Mucosa of gallbladder (tissue), 1 donor: ENCODE data around the gene PARVB. TPM values are rescaled to one million over a fixed set of nuclear protein-coding genes. Genes with fewer than 3 reads are reported as not detected.

ENCODE experiments used
- DNase-seq: peaks from one replicate; pipeline ENCODE4 v3.0.0-alpha.2; 2020; ENCODE audit warnings: low spot score
- total RNA-seq: library from RNA; stranded (reverse); gene quantifications from one replicate; pipeline ENCODE4 v1.2.1, GENCODE V29; 2021
- donor health status: DM: no; HTN: no; CAD: no.

The PARVB gene
- total RNA-seq, 1 donor from 2014 or later = 16.5 TPM

GRCh38 chr22:44182588-44183286, 158.6 kb downstream of the PARVB start:
- peak; percentile 32 for DNase-seq

DNA sequence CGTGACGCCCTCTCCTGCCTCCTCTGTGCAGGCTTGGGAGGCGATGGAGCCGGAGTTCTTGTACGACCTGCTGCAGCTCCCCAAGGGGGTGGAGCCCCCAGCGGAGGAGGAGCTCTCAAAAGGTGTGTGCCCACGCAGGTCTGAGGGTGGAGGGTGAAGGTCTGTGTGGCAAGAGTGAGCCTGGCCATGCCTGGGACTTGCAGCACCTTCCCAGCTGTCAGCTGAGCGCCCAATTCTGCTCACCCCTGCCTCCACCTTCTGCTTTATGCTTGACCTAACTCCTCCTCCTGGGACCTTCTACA, 159.1 kb downstream of the PARVB start:
- no peak for DNase-seq

GRCh38 chr22:44184006-44184405, 159.9 kb downstream of the PARVB start:
- DNase-seq = no peak

GRCh38 chr22:44185237-44186120, 161.4 kb downstream of the PARVB start:
- DNase-seq = no peak

- no peak for DNase-seq
Measured at GRCh38 chr22:44186121-44186510, 162.0 kb downstream of the PARVB start.

GRCh38 chr22:44186737-44187136, 162.6 kb downstream of the PARVB start:
- no peak for DNase-seq

- no peak for DNase-seq
Measured at GRCh38 chr22:44187652-44188230, 163.6 kb downstream of the PARVB start.

GRCh38 chr22:44188316-44188715, 164.2 kb downstream of the PARVB start:
- DNase-seq = no peak

DNA sequence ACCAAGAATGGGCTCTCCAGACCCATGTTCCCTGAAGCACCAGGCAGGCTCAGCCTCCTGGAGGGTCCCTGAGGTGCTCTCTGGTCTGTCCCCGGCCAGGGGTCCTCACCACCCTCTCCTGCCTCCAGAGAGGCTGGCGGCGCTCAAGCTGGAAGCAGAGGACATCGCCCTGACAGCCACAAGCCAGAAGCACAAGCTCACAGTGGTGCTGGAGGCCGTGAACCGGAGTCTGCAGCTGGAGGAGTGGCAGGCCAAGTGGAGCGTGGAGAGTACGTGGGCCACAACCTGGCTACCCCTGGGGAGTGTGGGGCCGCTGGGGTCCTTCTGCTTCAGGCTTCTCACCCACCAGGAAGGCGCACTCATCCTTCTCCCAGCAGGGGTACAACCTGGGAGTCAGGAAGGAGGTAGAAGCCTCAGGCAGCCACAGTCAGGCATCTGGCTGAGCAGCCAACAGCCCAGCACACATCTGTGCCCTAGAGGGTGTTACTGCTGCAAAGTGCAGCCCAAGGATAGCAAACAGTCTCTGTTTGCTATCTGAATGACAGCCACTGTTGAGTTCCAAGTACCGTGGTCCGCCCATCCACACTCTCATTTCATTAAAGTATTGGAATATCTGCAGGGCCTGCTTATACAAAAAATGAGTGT, 165.0 kb downstream of the PARVB start:
- DNase-seq = no peak

GRCh38 chr22:44190381-44190976, 166.4 kb downstream of the PARVB start:
- DNase-seq = no peak

DNA sequence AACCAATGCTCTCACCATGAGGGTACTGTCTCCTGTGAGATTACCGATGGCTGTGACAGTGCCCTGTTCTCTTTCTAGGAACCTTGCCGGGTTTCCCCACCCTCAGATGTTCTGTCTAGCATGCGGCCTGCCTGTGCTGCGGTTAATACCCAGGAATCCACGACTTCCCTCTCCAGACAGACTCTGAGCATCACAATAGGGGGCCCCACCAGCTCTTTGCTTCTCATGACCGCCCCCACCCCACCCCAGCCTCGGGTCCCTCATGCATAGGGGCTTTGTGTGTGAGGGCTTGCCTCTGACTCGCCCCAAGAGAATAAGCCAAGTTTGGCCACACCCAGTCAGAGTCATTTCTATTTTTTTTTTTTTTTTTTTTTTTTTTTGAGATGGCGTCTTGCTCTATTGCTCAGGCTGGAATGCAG, 166.9 kb downstream of the PARVB start:
- no peak for DNase-seq

DNA sequence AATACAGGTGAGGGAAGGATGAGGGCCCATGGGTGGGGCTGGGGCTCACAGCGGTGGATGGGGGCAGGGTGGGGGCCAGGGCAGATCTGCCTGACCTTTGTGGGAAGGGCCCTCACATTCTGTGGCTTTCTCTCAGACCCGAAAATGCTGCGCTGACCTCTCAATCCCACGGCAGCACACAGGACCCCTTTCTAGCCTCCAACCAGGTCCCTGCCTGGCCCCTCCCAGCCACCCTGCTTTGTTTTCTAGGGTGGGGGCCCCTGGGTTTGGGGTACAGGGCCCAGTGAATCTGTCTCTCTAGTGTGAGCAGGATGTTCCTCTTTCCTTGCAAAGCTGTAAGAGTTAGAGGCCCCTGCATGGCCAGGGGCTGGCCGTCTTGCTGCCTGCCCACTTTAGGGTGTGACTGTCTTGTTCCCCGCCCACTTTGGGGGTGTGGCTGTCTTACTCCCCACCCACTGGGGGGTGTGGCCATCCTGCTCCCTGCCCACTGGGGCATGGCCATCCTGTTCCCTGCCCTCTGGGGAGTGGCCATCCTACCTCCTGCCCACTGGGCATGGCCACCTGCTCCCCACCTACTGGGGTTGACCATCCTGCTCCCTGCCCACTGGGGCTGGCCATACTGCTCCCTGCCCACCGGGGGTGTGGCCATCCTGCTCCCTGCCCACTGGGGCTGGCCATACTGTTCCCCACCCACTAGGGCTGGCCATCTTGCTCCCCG, 168.2 kb downstream of the PARVB start:
- DNase-seq = no peak

GRCh38 chr22:44192816-44193534, 168.9 kb downstream of the PARVB start:
- no peak for DNase-seq

GRCh38 chr22:44193535-44193891, 169.4 kb downstream of the PARVB start:
- no peak for DNase-seq

GRCh38 chr22:44194569-44194968, 170.5 kb downstream of the PARVB start:
- DNase-seq = no peak

- DNase-seq = no peak
Measured at GRCh38 chr22:44195189-44195871, 171.2 kb downstream of the PARVB start.

GRCh38 chr22:44196241-44196640, 172.1 kb downstream of the PARVB start:
- no peak for DNase-seq

DNA sequence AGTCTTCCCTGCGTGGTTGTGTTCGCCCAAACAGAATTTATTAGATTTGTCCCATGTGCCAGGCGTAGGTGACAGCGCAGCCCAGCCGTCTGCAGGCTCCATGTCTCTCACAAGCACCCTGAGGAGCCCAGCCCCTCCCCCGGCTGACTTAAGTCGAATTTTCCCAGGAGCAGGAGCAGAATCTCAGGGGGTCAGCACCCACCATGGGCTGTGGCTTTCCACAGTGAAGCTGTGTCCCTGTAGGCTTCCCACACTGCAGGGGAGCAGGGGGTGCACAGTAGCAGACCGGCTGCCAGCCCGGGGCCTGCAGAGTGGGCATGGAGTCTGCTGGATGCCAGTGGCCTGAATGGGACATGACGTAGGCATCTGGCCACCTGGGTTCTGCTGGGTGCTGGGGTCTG, 172.6 kb downstream of the PARVB start:
- no peak for DNase-seq

DNA sequence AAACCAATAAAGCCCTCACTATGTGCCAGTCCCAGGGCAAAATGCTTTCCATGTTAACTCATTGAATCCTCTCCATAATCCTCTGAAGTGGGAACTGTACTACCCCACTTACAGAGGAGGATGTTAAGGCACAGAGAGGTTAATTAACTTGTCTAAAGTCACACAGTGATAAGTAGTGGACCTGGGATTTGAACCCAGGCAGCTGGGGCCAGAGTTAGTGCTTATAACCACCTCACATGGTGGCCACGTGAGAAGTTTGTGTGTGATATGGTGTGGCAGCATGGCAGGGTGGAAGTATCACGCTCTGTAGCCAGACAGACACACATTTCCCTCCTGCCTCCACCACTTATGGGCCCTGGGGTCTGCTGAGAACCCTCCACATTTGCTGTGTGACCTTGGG, 173.2 kb downstream of the PARVB start:
- no peak for DNase-seq

- no peak for DNase-seq
Measured at GRCh38 chr22:44199164-44199563, 175.1 kb downstream of the PARVB start.
